T-cell (primary cell): Measurements from ENCODE around the gene FAM229B. TPM values are rescaled to one million over a fixed set of nuclear protein-coding genes. Genes with fewer than 3 reads are reported as not detected.

Experiments
- ATAC-seq, 4 experiments: fragments of 200-7000 bp in 3 of 4; fragments of 150-1000 bp in 1 of 4; cut with Tn5 transposase; replicated peaks in 1 of 4; 1 replicate in 3 of 4; 2 replicates in 1 of 4; pipeline ENCODE4 v1.10.0; 2021; ENCODE audit warnings: moderate library complexity in 3 of 4, mild to moderate bottlenecking in 2 of 4, moderate number of reproducible peaks in 1 of 4
- CTCF ChIA-PET, 2 donors: fragments of 300-600 bp; sonication (Branson Sonifier 250); formaldehyde crosslinking; loops; one replicate each; lab custom pipeline; 2022; ENCODE audit warnings: antibody characterized with exemption in 2 of 2; lab: Charles Lee
- POLR2A ChIA-PET, 2 donors: fragments of 300-600 bp; sonication (Branson Sonifier 250); formaldehyde crosslinking; loops; one replicate each; lab custom pipeline; 2022; ENCODE audit warnings: antibody characterized with exemption in 2 of 2; lab: Charles Lee
- DNase-seq, 35 experiments: peaks; one replicate each; pipeline versions ENCODE4 v3.0.0 to v3.0.0-alpha.2; 2013 to 2023
- H3K27ac ChIP-seq: one replicate; pipeline ENCODE4 v1.5.1; 2013; ENCODE audit warnings: low read length
- H3K27me3 ChIP-seq, 2 experiments: replicated peaks in 1 of 2; 1 replicate in 1 of 2; 2 replicates in 1 of 2; pipeline versions ENCODE4 v1.6.1 to v1.7.0; 2013; ENCODE audit warnings: low read length in 1 of 2, mixed read lengths in 1 of 2; ENCODE audit not compliant: control insufficient read depth in 2 of 2, insufficient read depth in 2 of 2; ENCODE audit errors: extremely low read depth in 1 of 2
- H3K36me3 ChIP-seq, 2 donors: 1 replicate in 1 of 2; 2 replicates in 1 of 2; pipeline versions ENCODE4 v1.6.1 to v1.7.0; 2013; ENCODE audit warnings: low read length in 1 of 2; ENCODE audit not compliant: control insufficient read depth in 2 of 2, insufficient read depth in 1 of 2; ENCODE audit errors: extremely low read depth in 1 of 2
- H3K4me1 ChIP-seq, 2 experiments: 1 replicate in 1 of 2; 2 replicates in 1 of 2; pipeline versions ENCODE4 v1.6.1 to v1.7.0; 2013; ENCODE audit warnings: low read length in 2 of 2, mixed read lengths in 1 of 2; ENCODE audit not compliant: insufficient read depth in 2 of 2, control insufficient read depth in 1 of 2; ENCODE audit errors: extremely low read depth in 1 of 2
- H3K4me3 ChIP-seq, 2 donors: 1 replicate in 1 of 2; 2 replicates in 1 of 2; pipeline versions ENCODE4 v1.5.1 to v1.7.0; 2013; ENCODE audit warnings: mild to moderate bottlenecking in 2 of 2, low read length in 1 of 2, moderate library complexity in 1 of 2; ENCODE audit not compliant: control insufficient read depth in 1 of 2; ENCODE audit errors: extremely low read depth in 1 of 2
- H3K9me3 ChIP-seq: 2 replicates; pipeline ENCODE4 v1.7.0; 2013
- H3K27ac Mint-ChIP-seq, 2 donors: one replicate each; pipeline ENCODE4 v1.8.0; 2020 to 2021; ENCODE audit warnings: mild to moderate bottlenecking in 2 of 2, mixed read lengths in 2 of 2
- H3K27me3 Mint-ChIP-seq, 2 donors: one replicate each; pipeline ENCODE4 v1.8.0; 2021 to 2022; ENCODE audit warnings: mixed read lengths in 2 of 2
- H3K36me3 Mint-ChIP-seq: one replicate; pipeline ENCODE4 v1.8.0; 2021; ENCODE audit warnings: mixed read lengths
- H3K4me1 Mint-ChIP-seq, 3 donors: one replicate each; pipeline ENCODE4 v1.8.0; 2020 to 2022; ENCODE audit warnings: mixed read lengths in 3 of 3, mild to moderate bottlenecking in 1 of 3
- H3K4me3 Mint-ChIP-seq, 3 donors: one replicate each; pipeline ENCODE4 v1.8.0; 2020 to 2022; ENCODE audit warnings: mild to moderate bottlenecking in 3 of 3, mixed read lengths in 3 of 3, moderate library complexity in 3 of 3
- H3K9me3 Mint-ChIP-seq, 3 donors: one replicate each; pipeline ENCODE4 v1.8.0; 2020 to 2022; ENCODE audit warnings: mixed read lengths in 3 of 3
- WGBS: methylation state at CpG from one replicate; pipeline ENCODE4 v1.1.5; 2013; ENCODE audit warnings: missing lambda C conversion rate; ENCODE audit not compliant: insufficient coverage; 5-methylcytosine and 5-hydroxymethylcytosine counted together
- total RNA-seq, 35 experiments: library from RNA in 6 of 35; stranded (reverse) in 6 of 35; fragments of 120-200 nt in 1 of 35; gene quantifications; one replicate each; pipeline versions ENCODE4 v1.2.1 to v1.2.4 and lab custom pipeline; 2013 to 2026

FAM229B gene
- total RNA-seq, 5 donors from 2014 or later (not counting 1 experiment from before 2014, with no cell fraction given), result 1.2 to 3.7 (median 3.5) TPM

- H3K9me3 ChIP-seq, result no peaks in the 10 kb centered on the region
- peaks cover 0 to 3% of the 10 kb centered on the region in 2 experiments for H3K27me3 ChIP-seq
- DNase-seq (no peak), ATAC-seq (no peak)
- H3K4me3 ChIP-seq, result no peak overlapping the region
- Mint-ChIP-seq H3K36me3 (peaks cover 6% of the 10 kb centered on the region), H3K27ac (no peak overlapping the region), H3K4me3 (no peak overlapping the region), H3K27me3 (peaks cover 0 to 11% of the 10 kb centered on the region in 2 donors), H3K4me1 (no peaks in the 10 kb centered on the region), H3K9me3 (peaks cover 4 to 6% (median 5%) of the 10 kb centered on the region in 3 donors)
- no peaks in the 10 kb centered on the region for H3K36me3 ChIP-seq
- no peaks in the 10 kb centered on the region for H3K4me1 ChIP-seq
- WGBS, result 50% methylated on average over 2 of the region's 2 CpGs
- H3K27ac ChIP-seq, result no peak overlapping the region
- ChIA-PET POLR2A (no interaction called here), CTCF (no interaction called here)
Observed at GRCh38 chr6:112106562-112106961, 19.2 kb downstream of the FAM229B start.

DNA sequence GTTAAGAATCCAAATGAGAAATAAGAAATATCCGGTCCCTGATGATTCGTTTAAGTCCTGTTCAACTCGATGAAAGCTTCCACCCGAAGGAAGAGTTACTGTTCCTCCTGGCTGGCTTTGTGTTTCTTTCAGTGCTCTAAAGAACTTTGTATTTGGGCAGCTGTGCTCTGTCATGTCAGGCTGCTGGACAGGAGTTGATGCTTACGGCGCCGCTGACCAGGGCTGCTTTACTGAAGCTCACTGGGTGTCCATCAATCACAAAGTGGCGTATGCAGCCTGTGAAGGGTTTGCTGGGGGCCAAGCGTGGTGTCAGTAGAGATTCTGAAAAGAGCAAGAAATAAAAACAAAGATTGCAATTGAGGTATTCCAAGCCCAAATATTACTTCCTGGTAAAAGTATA is 21.9 kb downstream of the FAM229B start:
- 95% methylated on average over 6 of the region's 9 CpGs for WGBS
- Histone ChIP-seq H3K4me1 (no peaks in the 10 kb centered on the region), H3K27me3 (peaks cover 0 to 6% of the 10 kb centered on the region in 2 experiments), H3K9me3 (no peaks in the 10 kb centered on the region), H3K4me3 (no peak overlapping the region), H3K27ac (no peak overlapping the region), H3K36me3 (no peaks in the 10 kb centered on the region)
- no peak overlapping the region for H3K27ac Mint-ChIP-seq
- peaks cover 4 to 6% (median 5%) of the 10 kb centered on the region in 3 donors for H3K9me3 Mint-ChIP-seq
- peaks cover 0 to 14% of the 10 kb centered on the region in 2 donors for H3K27me3 Mint-ChIP-seq
- H3K4me3 Mint-ChIP-seq, result no peak overlapping the region
- ChIA-PET CTCF (no interaction called here), POLR2A (interaction anchor here in 1 of 2 donors (0.5 kb wide), 1 partner anchor 399 kb away, joined by 3 read pairs; no protein-coding TSS in a partner anchor)
- ATAC-seq, result no peak
- no peak for DNase-seq
- H3K36me3 Mint-ChIP-seq, result no peaks in the 10 kb centered on the region
- H3K4me1 Mint-ChIP-seq, result no peaks in the 10 kb centered on the region

DNA sequence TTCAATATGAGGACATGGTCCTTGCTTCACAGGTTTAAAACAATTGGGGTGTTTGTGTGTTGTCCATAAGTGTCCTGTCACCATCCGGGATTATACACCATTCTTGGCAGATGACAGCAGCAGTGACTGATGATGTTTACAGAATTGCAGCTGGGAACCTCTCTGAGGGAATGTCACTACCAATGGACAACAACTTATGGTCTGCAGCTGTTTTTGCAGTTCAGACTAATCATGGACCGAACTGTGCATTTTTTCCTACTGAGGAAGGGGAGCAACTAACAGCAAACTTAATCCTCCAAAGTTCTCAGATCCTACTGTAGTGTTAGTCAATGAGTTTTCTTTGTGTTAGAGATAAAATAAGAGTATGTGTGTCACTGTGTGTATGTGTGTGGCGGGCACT is 26.0 kb downstream of the FAM229B start:
- no peaks in the 10 kb centered on the region for H3K36me3 ChIP-seq
- H3K4me3 ChIP-seq, result no peak overlapping the region
- ChIA-PET POLR2A (no interaction called here), CTCF (no interaction called here)
- Mint-ChIP-seq H3K4me1 (no peaks in the 10 kb centered on the region), H3K27me3 (peaks cover 3 to 16% of the 10 kb centered on the region in 2 donors), H3K27ac (no peak overlapping the region), H3K36me3 (no peaks in the 10 kb centered on the region), H3K9me3 (no peaks in the 10 kb centered on the region), H3K4me3 (no peak overlapping the region)
- 100% methylated on average over 1 of the region's 3 CpGs for WGBS
- ATAC-seq (no peak), DNase-seq (no peak)
- H3K9me3 ChIP-seq, result no peaks in the 10 kb centered on the region
- no peaks in the 10 kb centered on the region for H3K4me1 ChIP-seq
- no peak overlapping the region for H3K27ac ChIP-seq
- H3K27me3 ChIP-seq, result peaks cover 0 to 9% of the 10 kb centered on the region in 2 experiments

DNA sequence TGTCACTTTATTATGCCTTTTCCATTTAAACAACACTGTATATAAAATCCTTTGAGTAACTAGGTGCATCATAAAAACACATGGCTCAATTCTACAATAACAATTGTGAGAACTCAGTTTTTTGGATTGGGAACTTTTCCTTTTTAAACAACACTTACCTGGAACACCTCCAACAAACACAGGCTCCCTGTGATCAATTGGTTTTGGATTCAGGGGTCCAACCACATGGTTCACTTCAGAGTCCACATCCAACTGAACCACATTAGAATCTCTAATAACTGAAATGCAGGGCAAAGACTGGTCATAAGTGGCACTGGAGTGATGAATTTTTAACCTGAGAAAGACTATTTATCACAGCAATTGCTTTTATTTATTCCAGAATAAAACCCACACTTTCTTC is 26.5 kb downstream of the FAM229B start:
- ATAC-seq, result no peak
- H3K4me1 ChIP-seq, result no peaks in the 10 kb centered on the region
- Mint-ChIP-seq H3K27me3 (peaks cover 3 to 16% of the 10 kb centered on the region in 2 donors), H3K4me3 (no peak overlapping the region), H3K27ac (no peak overlapping the region), H3K36me3 (no peaks in the 10 kb centered on the region), H3K4me1 (no peaks in the 10 kb centered on the region), H3K9me3 (no peaks in the 10 kb centered on the region)
- CTCF ChIA-PET, result no interaction called here
- H3K9me3 ChIP-seq, result no peaks in the 10 kb centered on the region
- H3K27me3 ChIP-seq, result peaks cover 0 to 9% of the 10 kb centered on the region in 2 experiments
- POLR2A ChIA-PET, result no interaction called here
- H3K27ac ChIP-seq, result no peak overlapping the region
- no peaks in the 10 kb centered on the region for H3K36me3 ChIP-seq
- no peak for DNase-seq
- H3K4me3 ChIP-seq, result no peak overlapping the region

DNA sequence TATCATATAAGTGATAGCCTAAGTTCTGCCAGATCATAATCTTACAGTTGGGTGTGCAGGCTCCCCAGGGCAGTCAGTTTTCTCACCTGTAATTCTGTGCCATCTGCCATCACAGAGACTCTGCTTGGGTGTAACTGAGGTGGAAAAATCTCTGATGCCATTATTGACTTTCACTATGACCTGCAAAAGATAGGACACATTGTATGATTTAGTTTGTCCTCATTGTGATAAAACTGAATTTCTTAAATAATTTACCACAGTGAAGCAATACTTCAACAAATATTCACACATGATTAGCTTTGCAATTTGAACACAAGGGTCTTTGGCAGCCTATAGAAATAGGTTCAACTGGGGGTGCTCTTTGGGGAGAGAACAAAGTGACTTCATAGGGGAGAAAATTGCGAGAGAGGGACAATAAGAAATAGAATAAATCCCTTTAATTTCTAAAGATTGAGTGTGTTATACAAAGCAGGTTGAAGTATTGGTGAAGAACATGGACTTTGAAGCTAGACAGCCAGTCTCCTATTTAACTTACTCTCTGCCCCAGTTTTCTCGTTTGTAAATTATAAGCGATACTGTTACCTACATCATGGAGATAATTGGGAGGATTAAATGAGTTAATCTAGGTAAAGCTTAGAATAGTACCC is 27.3 kb downstream of the FAM229B start:
- no peaks in the 10 kb centered on the region for H3K9me3 ChIP-seq
- no peaks in the 10 kb centered on the region for H3K36me3 Mint-ChIP-seq
- no peaks in the 10 kb centered on the region for H3K4me1 ChIP-seq
- ATAC-seq, result no peak
- peaks cover 0 to 9% of the 10 kb centered on the region in 2 experiments for H3K27me3 ChIP-seq
- POLR2A ChIA-PET, result no interaction called here
- no peaks in the 10 kb centered on the region for H3K36me3 ChIP-seq
- H3K27ac ChIP-seq, result no peak overlapping the region
- CTCF ChIA-PET, result no interaction called here
- no peak overlapping the region for H3K4me3 ChIP-seq
- H3K27ac Mint-ChIP-seq, result no peak overlapping the region
- no CpG with 5 or more reads among the region's 3 CpGs for WGBS
- no peak overlapping the region for H3K4me3 Mint-ChIP-seq
- no peaks in the 10 kb centered on the region for H3K4me1 Mint-ChIP-seq
- no peak for DNase-seq
- peaks cover 3 to 16% of the 10 kb centered on the region in 2 donors for H3K27me3 Mint-ChIP-seq
- no peaks in the 10 kb centered on the region for H3K9me3 Mint-ChIP-seq

GRCh38 chr6:112116221-112116620 is 28.8 kb downstream of the FAM229B start:
- H3K27me3 ChIP-seq, result peaks cover 0 to 6% of the 10 kb centered on the region in 2 experiments
- no peak overlapping the region for H3K4me3 ChIP-seq
- H3K9me3 Mint-ChIP-seq, result no peaks in the 10 kb centered on the region
- peaks cover 3 to 16% of the 10 kb centered on the region in 2 donors for H3K27me3 Mint-ChIP-seq
- no peak overlapping the region for H3K27ac Mint-ChIP-seq
- H3K4me3 Mint-ChIP-seq, result no peak overlapping the region
- ATAC-seq, result no peak
- no peaks in the 10 kb centered on the region for H3K9me3 ChIP-seq
- no peaks in the 10 kb centered on the region for H3K4me1 Mint-ChIP-seq
- no peak for DNase-seq
- H3K36me3 Mint-ChIP-seq, result no peaks in the 10 kb centered on the region
- no CpG with 5 or more reads among the region's 1 CpG for WGBS
- ChIA-PET CTCF (interaction anchor here in 1 of 2 donors (1.6 kb wide), 1 partner anchor 64 kb away, joined by 3 read pairs; no protein-coding TSS in a partner anchor), POLR2A (interaction anchor here in 1 of 2 donors (0.6 kb wide), 1 partner anchor 1169 kb away, joined by 5 read pairs; no protein-coding TSS in a partner anchor)
- H3K4me1 ChIP-seq, result no peaks in the 10 kb centered on the region
- no peak overlapping the region for H3K27ac ChIP-seq
- H3K36me3 ChIP-seq, result no peaks in the 10 kb centered on the region
